Panc1 (cell line): ENCODE measurements around the gene FMNL3.

Source experiments
- CTCF ChIP-seq: fragments of 450-650 bp; IDR thresholded peaks from 2 replicates; pipeline ENCODE4 v1.5.1; 2017; ENCODE audit warnings: mild to moderate bottlenecking
- POLR2AphosphoS5 ChIP-seq: IDR thresholded peaks from 2 replicates; pipeline ENCODE4 v1.6.1; 2012; ENCODE audit warnings: mild to moderate bottlenecking, low read depth, low read length, moderate library complexity

GRCh38 chr12:49622501-49623141 is 84.6 kb downstream of the FMNL3 start:
- no peak for TF ChIP-seq CTCF
- no peak for TF ChIP-seq POLR2AphosphoS5
